Measurements from ENCODE around the gene SEMA7A.

Gene SEMA7A

GRCh38 chr15:74362482-74362881 is 71.3 kb downstream of the SEMA7A start:
- TF ChIP-seq TAF1 (IDR thresholded peaks at IDR 0.05; ENCODE audit: borderline replicate concordance, insufficient read depth, low read length) (no peak), POLR2AphosphoS5 (IDR thresholded peaks at IDR 0.05; ENCODE audit: low read depth, low read length) (no peak), FOXP2 (optimal IDR thresholded peaks at IDR 0.05; ENCODE audit: borderline replicate concordance, extremely low read depth, extremely low read length, insufficient read depth) (no peak), REST (IDR thresholded peaks at IDR 0.05; ENCODE audit: insufficient read depth in 1 of 2, low read depth in 2 of 2, low read length in 2 of 2) (no peak), SIN3A (IDR thresholded peaks at IDR 0.05; ENCODE audit: borderline replicate concordance, insufficient read depth, low read length) (no peak)
